CD4-positive, alpha-beta T cell (primary cell): ENCODE measurements around the gene ZNF385B. TPM values are rescaled to one million over a fixed set of nuclear protein-coding genes. Genes with fewer than 3 reads are reported as not detected.

ENCODE experiments used
- ATAC-seq: fragments of 200-7000 bp; cut with Tn5 transposase; one replicate; pipeline ENCODE4 v1.10.0; 2022; ENCODE audit warnings: mild to moderate bottlenecking; ENCODE audit not compliant: poor library complexity
- CTCF ChIA-PET: fragments of 350-600 bp; sonication (Branson Sonifier 250); formaldehyde crosslinking; loops from one replicate; lab custom pipeline; 2021; ENCODE audit warnings: antibody characterized with exemption, inconsistent platforms; lab: Charles Lee
- POLR2A ChIA-PET: fragments of 350-600 bp; sonication (Branson Sonifier 250); formaldehyde crosslinking; loops from one replicate; lab custom pipeline; 2021; ENCODE audit warnings: antibody characterized with exemption, inconsistent platforms; lab: Charles Lee
- DNase-seq, 14 experiments: peaks; one replicate each; pipeline ENCODE4 v3.0.0-alpha.2; 2013 to 2020; ENCODE audit warnings: mixed read lengths in 2 of 14
- H3K27ac ChIP-seq, 2 donors: one replicate each; pipeline versions ENCODE4 v1.5.1 to v1.7.0; 2013; ENCODE audit warnings: low read length in 2 of 2, low read depth in 1 of 2, mild to moderate bottlenecking in 1 of 2
- H3K27me3 ChIP-seq, 2 experiments: 1 replicate in 1 of 2; 2 replicates in 1 of 2; pipeline versions ENCODE4 v1.6.1 to v1.7.0; 2013; ENCODE audit warnings: low read length in 2 of 2, control low read depth in 1 of 2, mild to moderate bottlenecking in 1 of 2, moderate library complexity in 1 of 2; ENCODE audit not compliant: insufficient read depth in 2 of 2, control insufficient read depth in 1 of 2
- H3K36me3 ChIP-seq: one replicate; pipeline ENCODE4 v1.6.1; 2013; ENCODE audit warnings: low read length, control low read depth; ENCODE audit not compliant: insufficient read depth
- H3K4me1 ChIP-seq: one replicate; pipeline ENCODE4 v1.6.1; 2013; ENCODE audit warnings: low read length, control low read depth; ENCODE audit not compliant: insufficient read depth
- H3K4me3 ChIP-seq: one replicate; pipeline ENCODE4 v1.5.1; 2013; ENCODE audit warnings: mild to moderate bottlenecking, low read length, moderate library complexity
- H3K9me3 ChIP-seq, 2 experiments: 1 replicate in 1 of 2; 2 replicates in 1 of 2; pipeline versions ENCODE4 v1.6.1 to v1.7.0; 2013; ENCODE audit warnings: low read length in 2 of 2, mild to moderate bottlenecking in 2 of 2, control low read depth in 1 of 2, moderate library complexity in 1 of 2; ENCODE audit not compliant: control insufficient read depth in 1 of 2, insufficient read depth in 1 of 2
- H3K27ac Mint-ChIP-seq: one replicate; pipeline ENCODE4 v1.8.0; 2020; ENCODE audit warnings: mixed read lengths
- H3K27me3 Mint-ChIP-seq: one replicate; pipeline ENCODE4 v1.8.0; 2021; ENCODE audit warnings: mixed read lengths
- H3K36me3 Mint-ChIP-seq: one replicate; pipeline ENCODE4 v1.8.0; 2021; ENCODE audit warnings: low read depth, mixed read lengths
- H3K4me1 Mint-ChIP-seq: one replicate; pipeline ENCODE4 v1.8.0; 2021; ENCODE audit warnings: low read depth, mixed read lengths
- H3K4me3 Mint-ChIP-seq: one replicate; pipeline ENCODE4 v1.8.0; 2020; ENCODE audit warnings: mild to moderate bottlenecking, mixed read lengths
- H3K9me3 Mint-ChIP-seq: one replicate; pipeline ENCODE4 v1.8.0; 2020; ENCODE audit warnings: mixed read lengths
- CTCF ChIP-seq: fragments of 200-600 bp; IDR thresholded peaks from one replicate; pipeline ENCODE4 v1.8.0; 2022; ENCODE audit warnings: antibody characterized with exemption, mild to moderate bottlenecking
- intact Hi-C, 2 experiments: fragments of 100-400 bp; cut with DNase I in 1 of 2; cut with micrococcal nuclease in 1 of 2; formaldehyde crosslinking; loops; one replicate each; pipeline versions ENCODE4 v1.15.1 to v1.9.0; 2023 to 2025; cut with DNase I, micrococcal nuclease
- total RNA-seq, 174 experiments: library from RNA in 2 of 174; stranded (reverse) in 2 of 174; gene quantifications; one replicate each; pipeline ENCODE4 v1.2.3 and lab custom pipeline; 2021 to 2026

Gene ZNF385B
- total RNA-seq, 2 experiments from 2014 or later: not detected

- intact Hi-C loops: no loop called here
- no peak for TF ChIP-seq CTCF
- ATAC-seq: no peak
- Histone ChIP-seq H3K4me1 (no peaks in the 10 kb centered on the region), H3K27ac (no peak overlapping the region), H3K27me3 (no peaks in the 10 kb centered on the region), H3K36me3 (no peaks in the 10 kb centered on the region), H3K9me3 (peaks cover 0 to 5% of the 10 kb centered on the region in 2 experiments), H3K4me3 (no peak overlapping the region)
- POLR2A ChIA-PET: no interaction called here
- Mint-ChIP-seq H3K27me3 (no peaks in the 10 kb centered on the region), H3K4me3 (no peak overlapping the region), H3K27ac (no peak overlapping the region), H3K9me3 (peaks cover under 1% of the 10 kb centered on the region), H3K36me3 (no peaks in the 10 kb centered on the region), H3K4me1 (no peaks in the 10 kb centered on the region)
- CTCF ChIA-PET: no interaction called here
- DNase-seq: no peak
These were observed 269.7 kb downstream of the ZNF385B start for GRCh38 chr2:179591690-179592089.

- no peak overlapping the region for H3K4me3 Mint-ChIP-seq
These were observed 272.8 kb downstream of the ZNF385B start for GRCh38 chr2:179588486-179589145.

GRCh38 chr2:179584760-179585159, 276.7 kb downstream of the ZNF385B start:
- ChIA-PET POLR2A (no interaction called here), CTCF (no interaction called here)
- intact Hi-C loops: no loop called here
- Histone ChIP-seq H3K4me3 (no peak overlapping the region), H3K27me3 (no peaks in the 10 kb centered on the region), H3K4me1 (no peaks in the 10 kb centered on the region), H3K36me3 (no peaks in the 10 kb centered on the region), H3K9me3 (no peaks in the 10 kb centered on the region), H3K27ac (no peak overlapping the region)
- DNase-seq: no peak
- Mint-ChIP-seq H3K9me3 (no peaks in the 10 kb centered on the region), H3K4me3 (no peak overlapping the region), H3K27ac (no peak overlapping the region), H3K27me3 (no peaks in the 10 kb centered on the region), H3K36me3 (no peaks in the 10 kb centered on the region), H3K4me1 (no peaks in the 10 kb centered on the region)
- no peak for TF ChIP-seq CTCF
- no peak for ATAC-seq

More at GRCh38 chr2:179588486-179589145, 272.8 kb downstream of the ZNF385B start:
- Histone ChIP-seq H3K4me3 (no peak overlapping the region), H3K27ac (no peak overlapping the region), H3K4me1 (no peaks in the 10 kb centered on the region), H3K27me3 (no peaks in the 10 kb centered on the region), H3K36me3 (no peaks in the 10 kb centered on the region), H3K9me3 (no peaks in the 10 kb centered on the region)
- no peaks in the 10 kb centered on the region for H3K36me3 Mint-ChIP-seq
- intact Hi-C loops: no loop called here
- TF ChIP-seq CTCF: no peak
- ATAC-seq (no peak), DNase-seq (no peak)
- POLR2A ChIA-PET: no interaction called here
- no peaks in the 10 kb centered on the region for H3K9me3 Mint-ChIP-seq
- CTCF ChIA-PET: no interaction called here
- H3K27ac Mint-ChIP-seq: no peak overlapping the region
- H3K27me3 Mint-ChIP-seq: no peaks in the 10 kb centered on the region
- H3K4me1 Mint-ChIP-seq: no peaks in the 10 kb centered on the region
